Measurements from ENCODE around the gene EML6.
"Not testable (repeated sequence)": the region's sequence is repeated elsewhere in the genome, so short reads cannot be mapped to it uniquely, and the experiment has no call there.

Gene EML6

GRCh38 chr2:54845514-54845913 lies 122.1 kb downstream of the EML6 start:
- DNase-seq (ENCODE audit: low read depth in 2 of 2): no peak

- DNase-seq (ENCODE audit: low read depth in 2 of 2): no peak
These were observed 127.0 kb downstream of the EML6 start for GRCh38 chr2:54850171-54851122.

DNA sequence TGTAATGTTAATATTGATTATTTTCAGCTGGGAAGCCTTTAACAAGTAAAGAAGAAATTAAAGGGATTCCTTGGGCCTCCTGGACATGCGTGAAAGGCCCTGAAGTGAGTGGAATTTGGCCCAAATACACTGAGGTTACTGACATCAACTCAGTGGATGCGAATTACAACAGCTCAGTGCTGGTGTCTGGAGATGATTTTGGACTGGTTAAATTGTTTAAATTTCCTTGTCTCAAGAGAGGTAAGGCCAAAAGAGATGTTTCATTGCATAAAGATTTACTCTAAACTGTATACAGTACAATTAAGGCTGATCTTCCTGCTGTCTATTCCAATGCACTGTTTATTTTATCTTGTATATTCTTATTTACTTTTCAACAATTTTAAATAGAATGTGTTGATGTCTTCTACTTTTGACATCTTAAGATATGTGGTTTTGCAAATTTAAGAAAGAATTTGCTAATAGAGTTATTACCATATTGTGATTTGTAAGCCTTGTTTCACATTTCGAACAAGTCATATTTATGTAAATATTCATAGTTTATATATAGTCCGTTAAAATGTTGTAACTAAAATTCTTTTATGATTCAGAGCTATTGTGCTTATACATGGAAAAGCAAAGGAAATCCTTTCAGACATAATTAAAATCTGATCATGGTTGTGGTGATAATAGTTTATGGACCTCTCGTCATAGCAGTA lies 130.3 kb downstream of the EML6 start:
- no peak for DNase-seq (ENCODE audit: low read depth in 2 of 2)

GRCh38 chr2:54855434-54855833 lies 132.0 kb downstream of the EML6 start:
- DNase-seq (ENCODE audit: low read depth in 2 of 2): no peak

DNA sequence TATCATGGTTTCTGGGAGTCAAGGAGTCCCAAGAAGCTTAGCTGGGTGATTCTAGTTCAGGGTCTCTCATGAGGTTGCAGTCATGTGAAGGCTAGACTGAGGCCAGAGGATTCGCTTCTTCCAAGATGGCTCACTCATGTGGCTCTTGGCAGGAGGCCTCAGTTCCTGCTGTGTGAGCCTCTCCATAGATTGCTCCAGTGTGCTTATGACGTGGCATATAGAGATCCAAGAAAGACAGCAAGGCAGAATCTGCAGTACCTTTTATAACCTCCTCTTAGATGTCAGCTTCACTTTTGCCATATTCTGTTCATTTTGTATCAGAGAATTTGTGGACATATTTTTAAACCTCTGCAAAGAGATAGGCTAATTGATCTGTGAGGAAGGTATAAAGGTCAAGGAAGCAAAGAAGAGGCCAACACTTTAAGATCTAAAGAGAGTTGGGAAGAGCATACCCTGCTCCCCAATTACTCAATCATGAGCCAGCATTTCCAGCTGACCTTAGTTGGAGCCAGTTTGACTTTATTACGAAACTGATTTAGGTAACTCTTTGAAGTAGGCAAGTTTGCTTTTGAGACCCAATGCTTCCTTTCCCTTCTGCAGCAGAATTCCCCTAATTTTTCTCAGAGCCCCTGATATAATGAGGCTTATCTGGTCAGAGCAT lies 134.7 kb downstream of the EML6 start:
- DNase-seq (ENCODE audit: low read depth in 2 of 2): no peak

DNA sequence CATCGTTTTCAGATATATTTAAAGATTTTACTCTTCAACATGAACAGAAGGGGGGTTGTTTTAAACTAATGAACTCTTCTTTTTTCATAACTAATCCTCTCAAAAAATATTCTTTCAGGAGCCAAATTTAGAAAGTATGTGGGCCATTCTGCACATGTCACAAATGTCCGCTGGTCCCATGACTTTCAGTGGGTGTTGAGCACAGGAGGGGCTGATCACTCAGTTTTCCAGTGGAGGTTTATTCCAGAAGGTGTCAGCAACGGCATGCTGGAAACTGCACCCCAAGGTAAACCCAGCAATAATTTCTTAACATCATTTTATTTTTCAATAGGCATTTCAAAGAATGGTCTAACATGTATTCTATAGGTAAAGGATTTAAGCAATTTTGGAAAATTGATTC lies 136.0 kb downstream of the EML6 start:
- DNase-seq (ENCODE audit: low read depth in 2 of 2): no peak

GRCh38 chr2:54859997-54860701 lies 136.7 kb downstream of the EML6 start:
- no peak for DNase-seq (ENCODE audit: low read depth in 2 of 2)

GRCh38 chr2:54862229-54862628 lies 138.8 kb downstream of the EML6 start:
- no peak for DNase-seq (ENCODE audit: low read depth in 2 of 2)

GRCh38 chr2:54862742-54863141 lies 139.3 kb downstream of the EML6 start:
- no peak for DNase-seq (ENCODE audit: low read depth in 2 of 2)

DNA sequence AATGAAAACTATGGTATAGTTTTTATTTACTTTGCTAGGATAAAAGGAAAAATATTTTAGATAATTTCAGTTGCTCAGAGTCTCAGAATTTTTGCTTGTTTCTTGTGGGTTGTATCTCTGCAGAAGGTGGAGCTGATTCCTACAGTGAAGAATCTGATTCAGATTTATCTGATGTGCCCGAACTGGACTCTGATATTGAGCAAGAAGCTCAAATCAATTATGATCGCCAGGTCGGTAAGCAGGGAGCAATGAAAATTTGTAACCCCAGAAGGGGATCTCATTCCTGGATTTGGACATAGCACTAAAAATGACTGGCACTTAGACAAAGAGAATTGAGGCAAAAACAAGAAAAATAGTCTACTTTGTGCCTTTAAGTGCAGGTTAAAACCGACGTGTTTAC lies 140.2 kb downstream of the EML6 start:
- no peak for DNase-seq (ENCODE audit: low read depth in 2 of 2)

GRCh38 chr2:54864096-54864495 lies 140.6 kb downstream of the EML6 start:
- DNase-seq (ENCODE audit: low read depth in 2 of 2): no peak

GRCh38 chr2:54864727-54865126 lies 141.3 kb downstream of the EML6 start:
- DNase-seq (ENCODE audit: low read depth in 2 of 2): no peak

DNA sequence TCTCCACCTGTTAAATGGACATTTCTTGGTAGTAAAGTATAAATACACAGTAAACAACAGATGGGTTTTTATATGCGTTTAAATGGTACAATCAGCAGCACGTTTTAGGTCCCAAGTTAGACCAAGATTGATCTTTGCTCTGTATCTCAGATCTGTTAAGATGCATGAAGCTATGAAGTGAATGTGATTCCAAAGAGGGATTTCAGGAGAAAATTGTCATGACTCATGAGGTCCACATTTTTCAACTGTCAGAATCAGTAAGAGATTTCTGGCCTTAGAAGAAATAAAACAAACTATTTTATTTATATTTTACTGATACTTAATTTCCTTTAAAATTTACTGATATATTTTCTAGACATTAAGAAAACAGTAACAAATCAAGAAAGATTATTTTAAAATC lies 142.7 kb downstream of the EML6 start:
- no peak for DNase-seq (ENCODE audit: low read depth in 2 of 2)

- DNase-seq (ENCODE audit: low read depth in 2 of 2): no peak
These were observed 143.4 kb downstream of the EML6 start for GRCh38 chr2:54866868-54867267.

DNA sequence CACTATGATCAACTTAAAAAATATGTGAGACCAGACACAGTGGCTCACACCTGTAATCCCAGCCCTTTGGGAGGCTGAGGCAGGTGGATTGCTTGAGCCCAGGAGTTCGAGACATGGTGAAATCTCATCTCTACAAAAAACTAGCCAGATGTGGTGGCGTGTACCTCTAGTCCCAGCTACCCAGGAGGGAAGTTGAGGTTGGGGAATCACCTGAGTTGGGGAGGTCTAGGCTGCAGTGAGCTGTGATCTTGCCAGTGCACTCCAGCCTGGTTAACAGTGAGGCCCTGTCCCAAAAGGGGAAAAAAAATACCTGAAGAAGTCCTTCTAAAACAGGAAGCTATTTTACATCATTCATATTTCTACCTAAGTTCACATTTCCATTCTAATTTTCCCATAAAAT lies 144.0 kb downstream of the EML6 start:
- DNase-seq (ENCODE audit: low read depth in 2 of 2): no peak

DNA sequence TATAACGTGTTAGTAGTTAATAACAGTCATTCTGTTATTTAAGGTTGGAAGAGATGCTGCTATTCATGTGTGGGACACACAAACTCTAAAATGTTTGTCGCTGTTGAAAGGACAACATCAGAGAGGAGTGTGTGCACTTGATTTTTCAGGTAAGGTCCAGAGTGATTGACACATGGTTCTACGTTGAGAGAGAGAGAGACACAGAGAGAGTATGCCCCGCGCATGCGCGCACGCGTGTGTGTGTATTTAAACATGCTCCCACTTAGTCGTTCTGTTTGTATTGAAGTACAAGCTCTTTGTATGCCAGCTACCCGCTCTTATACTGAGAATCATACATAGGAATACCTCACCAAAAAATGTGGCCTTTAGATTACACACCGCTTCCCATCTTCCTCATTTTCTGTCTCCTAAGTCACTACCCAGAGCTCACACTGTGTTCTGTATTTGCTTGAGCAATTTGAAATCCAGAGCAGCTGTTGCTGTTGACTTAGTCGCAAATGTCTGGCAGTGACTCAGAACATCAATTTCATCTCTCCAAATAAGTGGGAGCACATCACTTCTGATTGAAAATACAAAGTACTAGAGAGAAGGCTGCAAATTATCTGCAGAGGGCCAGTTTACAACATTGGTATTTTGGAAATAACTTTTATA lies 148.1 kb downstream of the EML6 start:
- DNase-seq (ENCODE audit: low read depth in 2 of 2): no peak

GRCh38 chr2:54872780-54873179 lies 149.3 kb downstream of the EML6 start:
- DNase-seq (ENCODE audit: low read depth in 2 of 2): no peak

- DNase-seq (ENCODE audit: low read depth in 2 of 2): not testable (repeated sequence)
These were observed 149.8 kb downstream of the EML6 start for GRCh38 chr2:54873236-54873635.

- DNase-seq (ENCODE audit: low read depth in 2 of 2): no peak
These were observed 153.3 kb downstream of the EML6 start for GRCh38 chr2:54876764-54877163.

GRCh38 chr2:54878182-54878581 lies 154.7 kb downstream of the EML6 start:
- DNase-seq (ENCODE audit: low read depth in 2 of 2): no peak

DNA sequence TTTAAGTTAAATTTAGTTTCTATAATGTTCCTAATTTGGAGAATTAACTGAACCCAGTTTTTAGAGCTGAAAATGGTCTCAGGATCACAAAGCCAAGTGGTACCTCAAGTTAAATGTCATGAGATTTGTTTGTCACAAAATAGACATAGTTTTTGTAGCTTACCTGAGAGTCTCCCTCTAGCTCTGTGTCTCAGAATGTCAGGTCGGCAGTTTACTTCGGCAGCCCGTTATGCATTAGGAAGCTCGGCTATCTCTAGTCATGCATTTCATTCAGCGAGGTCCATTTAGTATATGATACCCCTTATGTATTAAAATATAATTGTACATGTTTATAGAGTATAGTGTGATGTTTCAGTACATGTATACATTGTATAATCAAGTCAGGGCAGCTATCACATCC lies 155.6 kb downstream of the EML6 start:
- DNase-seq (ENCODE audit: low read depth in 2 of 2): no peak
